Measurements from ENCODE around the gene TXNL4A. TPM values are rescaled to one million over a fixed set of nuclear protein-coding genes. Genes with fewer than 3 reads are reported as not detected.
"Not testable (repeated sequence)": the region's sequence is repeated elsewhere in the genome, so short reads cannot be mapped to it uniquely, and the experiment has no call there.

The TXNL4A gene
- total RNA-seq, 1 donor from 2014 or later: 79.5 TPM

- Mint-ChIP-seq H3K4me3 (no peak overlapping the region), H3K9me3 (peaks cover 44% of the 10 kb centered on the region), H3K27me3 (ENCODE audit: low read depth) (no peaks in the 10 kb centered on the region), H3K27ac (no peak overlapping the region), H3K36me3 (peaks cover 3% of the 10 kb centered on the region), H3K4me1 (no peaks in the 10 kb centered on the region)
- no peak for TF ChIP-seq CTCF (IDR thresholded peaks at IDR 0.05; ENCODE audit: unreplicated experiment)
- DNase-seq (ENCODE audit: low spot score in 2 of 2, unreplicated experiment in 2 of 2): no peak
These were observed 24.4 kb upstream of the TXNL4A start for GRCh38 chr18:80012714-80013113.

- not testable (repeated sequence) for H3K27me3 Mint-ChIP-seq (ENCODE audit: low read depth); H3K4me1 Mint-ChIP-seq; H3K4me3 Mint-ChIP-seq; H3K27ac Mint-ChIP-seq; H3K36me3 Mint-ChIP-seq; DNase-seq (ENCODE audit: low spot score in 2 of 2, unreplicated experiment in 2 of 2)
- peaks cover 52% of the 10 kb centered on the region for H3K9me3 Mint-ChIP-seq
These were observed 23.3 kb upstream of the TXNL4A start for GRCh38 chr18:80011496-80012137.

GRCh38 chr18:80010551-80010906 is 22.2 kb upstream of the TXNL4A start:
- Mint-ChIP-seq H3K4me3 (no peak overlapping the region), H3K27ac (no peak overlapping the region), H3K36me3 (peaks cover 3% of the 10 kb centered on the region), H3K4me1 (no peaks in the 10 kb centered on the region), H3K9me3 (peaks cover 52% of the 10 kb centered on the region), H3K27me3 (ENCODE audit: low read depth) (no peaks in the 10 kb centered on the region)
- DNase-seq (ENCODE audit: low spot score in 2 of 2, unreplicated experiment in 2 of 2): no peak
- no peak for TF ChIP-seq CTCF (IDR thresholded peaks at IDR 0.05; ENCODE audit: unreplicated experiment)

- Mint-ChIP-seq H3K4me3 (no peak overlapping the region), H3K36me3 (peaks cover 3% of the 10 kb centered on the region), H3K27ac (no peak overlapping the region), H3K27me3 (ENCODE audit: low read depth) (no peaks in the 10 kb centered on the region), H3K4me1 (no peaks in the 10 kb centered on the region), H3K9me3 (peaks cover 52% of the 10 kb centered on the region)
- TF ChIP-seq CTCF (IDR thresholded peaks at IDR 0.05; ENCODE audit: unreplicated experiment): no peak
- DNase-seq (ENCODE audit: low spot score in 2 of 2, unreplicated experiment in 2 of 2): no peak
These were observed 21.5 kb upstream of the TXNL4A start for GRCh38 chr18:80009661-80010550.

- no peak overlapping the region for H3K4me3 Mint-ChIP-seq
- DNase-seq (ENCODE audit: low spot score in 2 of 2, unreplicated experiment in 2 of 2): no peak
These were observed 18.4 kb upstream of the TXNL4A start for GRCh38 chr18:80006724-80007123.

More at GRCh38 chr18:80006724-80007123, 18.4 kb upstream of the TXNL4A start:
- TF ChIP-seq CTCF (IDR thresholded peaks at IDR 0.05; ENCODE audit: unreplicated experiment): no peak
- no peak overlapping the region for H3K27ac Mint-ChIP-seq
- H3K27me3 Mint-ChIP-seq (ENCODE audit: low read depth): no peaks in the 10 kb centered on the region
- no peaks in the 10 kb centered on the region for H3K4me1 Mint-ChIP-seq
- peaks cover 39% of the 10 kb centered on the region for H3K9me3 Mint-ChIP-seq
- H3K36me3 Mint-ChIP-seq: no peaks in the 10 kb centered on the region

All from mesothelial cell of epicardium (in vitro differentiated cells).